SK-N-MC (cell line): ENCODE measurements around the gene RASL11A.

ENCODE experiments used
- DNase-seq: peaks from one replicate; pipeline ENCODE4 v3.0.0-alpha.2; 2011; ENCODE audit warnings: low read depth, low spot score
- H3K27ac ChIP-seq: fragments of 200-600 bp; sonication (generic); 2 replicates; pipeline ENCODE4 v1.5.1; 2016; ENCODE audit warnings: mixed run types
- H3K36me3 ChIP-seq: fragments of 200-600 bp; sonication (generic); 2 replicates; pipeline ENCODE4 v1.6.1; 2017; ENCODE audit warnings: antibody characterized with exemption, low read length, mixed read lengths; ENCODE audit not compliant: insufficient read depth
- H3K4me3 ChIP-seq: fragments of 200-600 bp; sonication (generic); 2 replicates; pipeline ENCODE4 v1.5.1; 2016
- H3K9ac ChIP-seq: fragments of 200-600 bp; sonication (generic); 2 replicates; pipeline ENCODE4 v1.8.0; 2017; ENCODE audit warnings: mixed run types, mixed read lengths; ENCODE audit not compliant: insufficient read length
- H3K9me3 ChIP-seq: fragments of 200-600 bp; sonication (generic); 2 replicates; pipeline ENCODE4 v1.6.1; 2017; ENCODE audit warnings: low read depth, mild to moderate bottlenecking, antibody characterized with exemption, low read length, moderate library complexity, mixed read lengths
- EZH2 ChIP-seq: fragments of 200-600 bp; sonication (generic); IDR thresholded peaks from one replicate; pipeline ENCODE4 v1.6.1; 2017; ENCODE audit warnings: antibody characterized with exemption
- FOXP2 ChIP-seq: optimal IDR thresholded peaks from 2 replicates; pipeline ENCODE3; 2011; ENCODE audit warnings: mild to moderate bottlenecking, moderate library complexity; ENCODE audit not compliant: insufficient read depth; ENCODE audit errors: extremely low read length, control extremely low read depth
- POLR2AphosphoS5 ChIP-seq: IDR thresholded peaks from 2 replicates; pipeline ENCODE4 v1.6.1; 2012; ENCODE audit warnings: mild to moderate bottlenecking, low read depth, low read length, borderline replicate concordance

RASL11A gene

DNA sequence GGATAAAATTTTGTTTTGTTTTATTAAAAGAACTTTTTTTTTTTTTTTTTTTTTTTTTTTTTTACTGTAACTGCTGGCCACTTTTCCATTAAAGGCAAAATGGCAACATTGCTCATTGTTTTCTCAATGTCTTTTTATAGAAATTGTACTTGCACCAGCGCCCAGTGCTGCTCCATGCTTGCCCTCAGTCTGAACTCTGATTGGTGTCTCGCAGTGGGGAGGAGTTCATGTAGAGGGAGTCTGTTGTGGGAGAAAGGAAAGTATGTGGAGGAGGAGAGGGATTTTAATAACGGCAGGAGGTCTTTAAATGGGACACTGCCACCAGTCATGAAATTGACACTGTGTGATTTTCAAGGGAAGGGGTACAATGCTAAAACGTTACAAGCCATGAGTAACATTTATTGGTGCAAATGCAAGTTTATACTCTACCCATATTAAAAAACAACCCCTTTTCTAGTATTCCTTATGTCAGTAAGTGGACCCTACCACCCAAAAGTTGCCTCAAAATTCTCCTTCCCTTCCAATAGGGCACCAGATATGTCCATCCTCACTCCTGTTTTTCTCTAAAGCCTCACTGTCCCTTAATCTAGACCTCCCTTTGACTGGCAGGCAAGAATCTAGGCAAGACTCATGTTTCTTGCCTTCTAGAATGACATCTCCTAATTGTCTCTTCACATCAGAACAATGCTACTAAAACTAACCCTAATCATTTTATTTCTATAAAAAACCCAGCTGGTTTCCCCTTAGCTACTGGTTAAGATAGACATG is 3.2 kb downstream of the RASL11A start:
- H3K9me3 ChIP-seq: no peaks in the 10 kb centered on the region
- no peak for DNase-seq
- no peak overlapping the region for H3K9ac ChIP-seq
- H3K27ac ChIP-seq: no peak overlapping the region
- no peaks in the 10 kb centered on the region for H3K36me3 ChIP-seq
- H3K4me3 ChIP-seq: no peak overlapping the region
- TF ChIP-seq EZH2 (no peak), POLR2AphosphoS5 (no peak), FOXP2 (no peak)

DNA sequence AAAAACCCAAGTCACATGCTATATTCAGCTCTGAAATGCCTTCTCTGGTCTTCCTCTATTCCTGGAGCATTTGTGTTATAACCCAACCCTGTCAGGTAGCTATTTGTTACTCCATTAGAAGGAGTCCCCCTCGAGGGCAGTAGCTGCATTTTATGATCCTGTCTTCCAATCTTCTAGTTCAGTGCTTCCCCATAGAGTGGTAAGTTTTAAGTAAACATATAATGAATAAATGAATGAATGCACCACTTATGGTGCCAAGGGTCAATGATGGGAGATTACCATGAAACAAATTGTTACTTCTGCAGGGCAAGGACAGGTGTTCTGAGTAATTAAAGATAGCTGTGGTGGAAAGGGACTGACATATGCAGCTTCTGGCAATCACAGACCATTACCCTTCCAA is 4.0 kb downstream of the RASL11A start:
- Histone ChIP-seq H3K27ac (no peak overlapping the region), H3K4me3 (no peak overlapping the region), H3K9ac (no peak overlapping the region), H3K36me3 (no peaks in the 10 kb centered on the region), H3K9me3 (no peaks in the 10 kb centered on the region)
- no peak for TF ChIP-seq POLR2AphosphoS5
- no peak for DNase-seq

DNA sequence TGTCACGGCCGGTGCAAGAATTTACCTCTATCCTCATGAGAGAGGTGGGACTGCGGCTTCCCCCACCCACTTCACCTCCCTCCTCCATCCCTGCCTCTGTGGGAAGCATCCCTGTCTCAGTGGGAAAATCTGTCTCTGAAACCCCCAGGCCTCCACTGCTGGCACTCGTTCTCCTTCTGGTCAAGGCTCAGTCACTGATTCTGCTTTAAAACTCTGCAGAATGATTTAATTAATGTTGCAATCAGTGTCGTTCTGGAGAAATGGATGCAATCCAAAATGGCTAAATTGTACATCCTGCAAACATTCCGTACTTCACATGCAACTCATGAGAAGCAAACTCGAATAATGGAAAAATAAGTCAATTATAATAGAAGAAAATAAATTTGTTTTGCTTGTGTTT is 5.6 kb downstream of the RASL11A start:
- Histone ChIP-seq H3K9ac (no peak overlapping the region), H3K27ac (no peak overlapping the region), H3K4me3 (no peak overlapping the region), H3K36me3 (no peaks in the 10 kb centered on the region), H3K9me3 (no peaks in the 10 kb centered on the region)
- DNase-seq: no peak
- TF ChIP-seq EZH2 (no peak), POLR2AphosphoS5 (no peak), FOXP2 (no peak)

DNA sequence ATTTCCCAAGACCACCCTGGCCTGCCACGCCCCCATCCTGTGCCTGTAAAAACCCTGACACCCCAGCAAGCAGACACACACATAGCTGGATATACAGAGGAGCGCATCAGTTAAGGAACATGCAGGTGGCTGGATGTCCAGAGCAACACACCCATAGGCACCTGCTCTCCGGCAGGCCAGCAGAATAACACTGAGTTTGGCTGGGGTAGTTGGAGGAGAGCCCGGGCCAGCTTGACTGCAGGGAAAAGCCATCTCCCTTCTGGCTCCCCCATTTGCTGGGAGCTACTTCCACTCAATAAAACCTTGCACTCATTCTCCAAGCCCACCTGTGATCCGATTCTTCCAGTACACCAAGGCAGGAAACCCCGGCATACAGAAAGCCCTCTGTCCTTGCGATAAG is 8.9 kb downstream of the RASL11A start:
- no peak overlapping the region for H3K9ac ChIP-seq
- H3K36me3 ChIP-seq: no peaks in the 10 kb centered on the region
- TF ChIP-seq POLR2AphosphoS5: no peak
- no peak for TF ChIP-seq FOXP2
- no peak for TF ChIP-seq EZH2
- no peak overlapping the region for H3K4me3 ChIP-seq
- no peak overlapping the region for H3K27ac ChIP-seq
- no peaks in the 10 kb centered on the region for H3K9me3 ChIP-seq
- DNase-seq: no peak

- no peak overlapping the region for H3K4me3 ChIP-seq
- DNase-seq: no peak
These were observed 9.5 kb downstream of the RASL11A start for GRCh38 chr13:27280009-27280656.

GRCh38 chr13:27280841-27281240 is 10.2 kb downstream of the RASL11A start:
- TF ChIP-seq EZH2 (no peak), POLR2AphosphoS5 (no peak), FOXP2 (no peak)
- Histone ChIP-seq H3K9ac (no peak overlapping the region), H3K4me3 (no peak overlapping the region), H3K9me3 (no peaks in the 10 kb centered on the region), H3K27ac (no peak overlapping the region), H3K36me3 (no peaks in the 10 kb centered on the region)
- no peak for DNase-seq

More at GRCh38 chr13:27280009-27280656, 9.5 kb downstream of the RASL11A start:
- Histone ChIP-seq H3K36me3 (no peaks in the 10 kb centered on the region), H3K9me3 (no peaks in the 10 kb centered on the region), H3K27ac (no peak overlapping the region), H3K9ac (no peak overlapping the region)
- TF ChIP-seq EZH2 (no peak), POLR2AphosphoS5 (no peak), FOXP2 (no peak)

DNA sequence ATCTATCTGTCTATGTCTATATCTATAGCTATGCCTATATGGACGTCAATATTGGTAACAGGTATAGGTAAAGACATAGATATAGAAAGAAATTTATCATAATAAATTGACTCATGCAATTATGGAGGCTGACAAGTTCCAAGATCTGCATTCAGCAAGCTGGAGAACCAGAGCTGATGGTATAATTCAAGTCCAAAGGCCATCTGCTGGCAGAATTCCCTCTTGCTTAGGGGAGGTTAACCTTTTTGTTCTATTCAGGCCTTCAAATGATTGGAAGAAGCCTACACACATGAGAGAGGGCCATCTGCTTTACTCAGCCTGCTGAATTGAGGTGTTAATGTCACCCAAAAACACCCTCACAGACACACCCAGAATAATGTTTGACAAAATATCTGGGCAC is 10.8 kb downstream of the RASL11A start:
- Histone ChIP-seq H3K4me3 (no peak overlapping the region), H3K36me3 (no peaks in the 10 kb centered on the region), H3K9ac (no peak overlapping the region), H3K9me3 (no peaks in the 10 kb centered on the region), H3K27ac (no peak overlapping the region)
- no peak for DNase-seq
- TF ChIP-seq POLR2AphosphoS5 (no peak), FOXP2 (no peak), EZH2 (no peak)

DNA sequence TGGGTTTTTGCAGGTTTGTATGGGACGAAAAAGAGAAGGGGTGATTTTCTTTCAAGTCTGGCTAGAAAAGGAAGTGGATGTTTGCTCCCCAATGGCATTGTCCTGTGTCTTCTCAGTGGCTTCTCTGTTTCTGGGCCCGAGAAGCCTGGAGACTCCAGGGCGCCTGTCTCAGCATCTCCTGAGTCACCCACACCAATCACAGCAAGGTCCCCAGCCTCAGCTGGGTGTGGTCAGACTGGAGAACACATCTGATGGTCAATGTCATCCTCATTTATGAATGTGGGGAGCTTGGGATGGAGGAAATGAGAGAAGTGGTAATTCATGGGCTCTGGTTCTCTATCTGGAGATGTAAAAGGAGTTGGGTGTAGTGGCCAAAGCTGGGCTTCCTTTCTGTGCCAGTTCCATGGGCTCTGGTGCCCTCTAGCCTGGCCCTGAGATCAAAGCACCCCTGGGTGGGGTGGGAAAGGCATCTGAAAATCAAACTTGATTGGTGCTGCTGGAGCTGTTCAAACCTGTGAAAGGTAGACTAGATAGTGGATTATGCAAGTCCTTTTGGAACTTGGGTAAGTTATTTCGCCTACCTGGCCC is 13.4 kb downstream of the RASL11A start:
- DNase-seq: no peak
- Histone ChIP-seq H3K4me3 (no peak overlapping the region), H3K27ac (no peak overlapping the region), H3K9ac (no peak overlapping the region), H3K9me3 (no peaks in the 10 kb centered on the region), H3K36me3 (no peaks in the 10 kb centered on the region)
- TF ChIP-seq POLR2AphosphoS5: no peak
- TF ChIP-seq FOXP2: no peak
- TF ChIP-seq EZH2: no peak
